Erythroblast (primary cell): ENCODE results near the gene CERS6.

Experiments used
- GATA1 ChIP-seq: IDR thresholded peaks from 2 replicates; pipeline ENCODE4 v1.6.1; 2011; ENCODE audit warnings: low read depth, mild to moderate bottlenecking, control low read depth, low read length, moderate library complexity
- POLR2A ChIP-seq: IDR thresholded peaks from 2 replicates; pipeline ENCODE4 v1.6.1; 2011; ENCODE audit warnings: mild to moderate bottlenecking, low read length

GRCh38 chr2:168798888-168799410 is 342.9 kb downstream of the CERS6 start:
- TF ChIP-seq POLR2A (no peak), GATA1 (no peak)
